Caco-2 (cell line): Measurements from ENCODE around the gene ATP10B. TPM values are rescaled to one million over a fixed set of nuclear protein-coding genes. Genes with fewer than 3 reads are reported as not detected.

Experiments
- BruUV-seq: library from RNA; stranded (reverse); fragments of 400-500 nt; replicated peaks from 2 replicates; lab custom pipeline; 2021; lab: Mats Ljungman, UMichigan
- CTCF ChIA-PET: fragments of 300-600 bp; sonication (Branson Sonifier 250); formaldehyde crosslinking; loops from one replicate; lab custom pipeline; 2022; ENCODE audit warnings: antibody characterized with exemption; lab: Charles Lee
- POLR2A ChIA-PET: fragments of 300-600 bp; sonication (Branson Sonifier 250); formaldehyde crosslinking; loops from one replicate; lab custom pipeline; 2022; ENCODE audit warnings: antibody characterized with exemption; lab: Charles Lee
- DNase-seq, 2 experiments: peaks; one replicate each; pipeline versions ENCODE4 v3.0.0 to v3.0.0-alpha.2; 2020 to 2022
- H3K27me3 ChIP-seq: replicated peaks from 2 replicates; pipeline ENCODE4 v1.6.0; 2011; ENCODE audit warnings: low read length; ENCODE audit not compliant: control insufficient read depth, insufficient read depth
- H3K36me3 ChIP-seq: 2 replicates; pipeline ENCODE4 v1.5.1; 2011; ENCODE audit warnings: low read length; ENCODE audit not compliant: control insufficient read depth, insufficient read depth
- H3K4me1 ChIP-seq: fragments of 250-450 bp; sonication (Bioruptor Pico); 2 replicates; pipeline ENCODE4 v1.5.1; 2020; ENCODE audit warnings: mild to moderate bottlenecking
- H3K4me3 ChIP-seq: 2 replicates; pipeline ENCODE4 v1.5.1; 2011; ENCODE audit warnings: low read depth, mild to moderate bottlenecking, control low read depth, low read length
- H3K9me3 ChIP-seq: fragments of 250-450 bp; sonication (Bioruptor Pico); 2 replicates; pipeline ENCODE4 v1.5.1; 2020; ENCODE audit warnings: mild to moderate bottlenecking, moderate library complexity
- H3K27ac Mint-ChIP-seq: one replicate; pipeline ENCODE4 v1.8.0; 2022; ENCODE audit warnings: mixed read lengths; ENCODE audit not compliant: unreplicated experiment
- H3K27me3 Mint-ChIP-seq: one replicate; pipeline ENCODE4 v1.8.0; 2022; ENCODE audit warnings: mixed read lengths; ENCODE audit not compliant: insufficient read depth, unreplicated experiment
- H3K36me3 Mint-ChIP-seq: one replicate; pipeline ENCODE4 v1.8.0; 2022; ENCODE audit warnings: mild to moderate bottlenecking, mixed read lengths; ENCODE audit not compliant: insufficient read depth, unreplicated experiment
- H3K4me1 Mint-ChIP-seq: one replicate; pipeline ENCODE4 v1.8.0; 2022; ENCODE audit warnings: low read depth, mixed read lengths; ENCODE audit not compliant: unreplicated experiment
- H3K4me3 Mint-ChIP-seq: one replicate; pipeline ENCODE4 v1.8.0; 2022; ENCODE audit warnings: mild to moderate bottlenecking, moderate library complexity, mixed read lengths; ENCODE audit not compliant: unreplicated experiment
- H3K9me3 Mint-ChIP-seq: one replicate; pipeline ENCODE4 v1.8.0; 2022; ENCODE audit warnings: mixed read lengths; ENCODE audit not compliant: unreplicated experiment
- CTCF ChIP-seq, 2 experiments: fragments of 200-600 bp in 1 of 2; IDR thresholded peaks; 1 replicate in 1 of 2; 2 replicates in 1 of 2; pipeline versions ENCODE4 v1.5.1 to v1.8.0; 2011 to 2022; ENCODE audit warnings: antibody characterized with exemption in 1 of 2, control low read depth in 1 of 2, inconsistent platforms in 1 of 2, low read depth in 1 of 2, low read length in 1 of 2, mild to moderate bottlenecking in 1 of 2, moderate library complexity in 1 of 2; ENCODE audit not compliant: insufficient read depth in 1 of 2, severe bottlenecking in 1 of 2, unreplicated experiment in 1 of 2
- intact Hi-C: fragments of 100-400 bp; cut with micrococcal nuclease; formaldehyde crosslinking; loops from one replicate; pipeline ENCODE4 v1.10.0; 2022; ENCODE audit not compliant: unreplicated experiment
- total RNA-seq: library from RNA; stranded (reverse); gene quantifications from 2 replicates; pipeline ENCODE4 v1.2.3, GENCODE V29; 2022

ATP10B gene
- total RNA-seq, 1 experiment from 2014 or later, result 0.43 TPM

DNA sequence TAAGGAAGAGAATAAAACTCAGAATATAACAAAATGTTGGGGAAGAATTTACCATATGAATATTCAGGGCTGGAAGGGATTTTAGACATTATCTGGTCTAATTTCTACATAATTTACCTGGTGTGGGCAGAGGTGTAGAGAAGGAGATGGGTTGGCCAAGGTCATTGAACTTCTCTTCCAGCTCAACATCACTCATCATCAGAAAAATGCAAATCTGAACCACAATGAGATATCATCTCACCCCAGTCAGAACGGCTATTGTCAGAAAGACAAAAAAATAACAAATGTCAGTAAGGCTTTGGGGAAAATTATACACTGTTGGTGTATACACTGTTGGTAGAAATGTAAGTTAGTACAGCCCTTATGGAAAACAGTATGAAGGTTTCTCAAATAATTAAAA is 308.6 kb downstream of the ATP10B start:
- CTCF ChIA-PET, result no interaction called here
- intact Hi-C loops, result no loop called here

DNA sequence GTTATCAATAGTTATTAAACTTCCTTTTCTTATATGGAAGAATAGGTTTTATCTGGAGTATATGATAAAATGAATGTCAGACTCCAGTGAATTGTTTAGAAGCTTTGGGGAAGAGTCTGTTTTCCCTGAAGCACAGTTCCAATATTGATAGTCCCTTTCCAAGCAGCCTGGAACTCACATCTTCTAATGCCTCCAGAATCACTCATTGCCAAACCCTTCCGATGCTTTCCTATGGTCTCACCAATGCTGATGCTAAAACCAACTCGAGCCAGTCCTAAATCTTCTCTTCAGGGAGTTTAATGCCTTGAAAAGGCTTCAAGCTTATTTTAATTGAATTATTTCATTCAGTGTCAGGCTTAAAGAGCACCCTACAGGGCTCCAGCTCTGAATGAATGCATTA is 309.2 kb downstream of the ATP10B start:
- BruUV-seq, result no TSS peak
- Histone ChIP-seq H3K27me3 (no peaks in the 10 kb centered on the region), H3K9me3 (no peaks in the 10 kb centered on the region), H3K4me1 (no peaks in the 10 kb centered on the region), H3K4me3 (no peak overlapping the region), H3K36me3 (no peaks in the 10 kb centered on the region)
- H3K27ac Mint-ChIP-seq, result no peak overlapping the region
- TF ChIP-seq CTCF (IDR thresholded peaks at IDR 0.05; ENCODE audit: insufficient read depth in 1 of 2, low read depth in 1 of 2, low read length in 1 of 2, severe bottlenecking in 1 of 2, unreplicated experiment in 1 of 2), result no peak
- no peak for DNase-seq
- H3K27me3 Mint-ChIP-seq, result no peaks in the 10 kb centered on the region
- POLR2A ChIA-PET, result no interaction called here
- no peaks in the 10 kb centered on the region for H3K36me3 Mint-ChIP-seq
- no peaks in the 10 kb centered on the region for H3K9me3 Mint-ChIP-seq
- intact Hi-C loops, result no loop called here
- CTCF ChIA-PET, result no interaction called here
- H3K4me3 Mint-ChIP-seq, result no peak overlapping the region
- no peaks in the 10 kb centered on the region for H3K4me1 Mint-ChIP-seq

More for the DNA sequence above, 308.6 kb downstream of the ATP10B start:
- POLR2A ChIA-PET, result no interaction called here
- Mint-ChIP-seq H3K4me1 (no peaks in the 10 kb centered on the region), H3K36me3 (no peaks in the 10 kb centered on the region), H3K9me3 (no peaks in the 10 kb centered on the region), H3K27ac (no peak overlapping the region), H3K4me3 (no peak overlapping the region), H3K27me3 (no peaks in the 10 kb centered on the region)
- Histone ChIP-seq H3K9me3 (no peaks in the 10 kb centered on the region), H3K36me3 (no peaks in the 10 kb centered on the region), H3K27me3 (no peaks in the 10 kb centered on the region), H3K4me1 (no peaks in the 10 kb centered on the region), H3K4me3 (no peak overlapping the region)
- no peak for TF ChIP-seq CTCF (IDR thresholded peaks at IDR 0.05; ENCODE audit: insufficient read depth in 1 of 2, low read depth in 1 of 2, low read length in 1 of 2, severe bottlenecking in 1 of 2, unreplicated experiment in 1 of 2)
- BruUV-seq, result no TSS peak
- DNase-seq, result no peak

DNA sequence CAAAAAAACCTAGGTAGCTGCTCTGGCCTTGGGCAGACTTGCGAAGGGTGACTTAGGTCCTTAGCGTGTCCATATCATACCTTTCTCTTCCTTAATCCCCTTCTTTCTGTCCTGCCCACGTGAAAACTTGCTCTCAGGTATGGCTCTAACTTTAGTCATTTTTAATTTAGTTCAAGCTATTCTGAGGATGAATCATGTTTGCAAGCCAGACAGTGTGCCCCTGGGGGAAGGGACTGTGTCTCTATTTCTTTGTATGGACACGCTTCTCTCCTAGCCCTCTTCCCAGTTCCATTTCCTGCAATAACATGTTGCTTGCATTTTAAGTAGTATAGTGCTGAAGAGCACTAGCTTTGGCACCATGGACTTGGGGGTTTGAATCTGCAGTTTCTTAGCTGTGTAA is 309.7 kb downstream of the ATP10B start:
- H3K4me3 Mint-ChIP-seq, result no peak overlapping the region
- no peaks in the 10 kb centered on the region for H3K36me3 Mint-ChIP-seq
- H3K4me1 Mint-ChIP-seq, result no peaks in the 10 kb centered on the region
- no peak overlapping the region for H3K4me3 ChIP-seq
- H3K9me3 ChIP-seq, result no peaks in the 10 kb centered on the region
- H3K9me3 Mint-ChIP-seq, result no peaks in the 10 kb centered on the region
- intact Hi-C loops, result no loop called here
- no peak overlapping the region for H3K27ac Mint-ChIP-seq
- no TSS peak for BruUV-seq
- no peaks in the 10 kb centered on the region for H3K36me3 ChIP-seq
- ChIA-PET CTCF (no interaction called here), POLR2A (no interaction called here)
- no peak for TF ChIP-seq CTCF (IDR thresholded peaks at IDR 0.05; ENCODE audit: insufficient read depth in 1 of 2, low read depth in 1 of 2, low read length in 1 of 2, severe bottlenecking in 1 of 2, unreplicated experiment in 1 of 2)
- no peaks in the 10 kb centered on the region for H3K4me1 ChIP-seq
- no peaks in the 10 kb centered on the region for H3K27me3 ChIP-seq
- H3K27me3 Mint-ChIP-seq, result no peaks in the 10 kb centered on the region
- DNase-seq, result no peak
